K562 (cell line): ENCODE data around the gene POLR3G. TPM values are rescaled to one million over a fixed set of nuclear protein-coding genes. Genes with fewer than 3 reads are reported as not detected.
A peak's percentile ranks its signal among the peaks of the same experiment; 100 is the strongest.

Experiments used
- ATF1 ChIP-seq, 2 experiments: fragments of 450-650 bp in 1 of 2; IDR thresholded peaks; 2 replicates each; pipeline ENCODE4 v1.6.1; 2016; ENCODE audit warnings: missing compliant biosample characterization in 1 of 2, missing genetic modification characterization in 1 of 2
- CBFB ChIP-seq: sonication (generic); formaldehyde crosslinking; IDR thresholded peaks from 2 replicates; pipeline ENCODE4 v1.4.0; 2020; ENCODE audit warnings: mild to moderate bottlenecking, missing genetic modification reagents
- CHD1 ChIP-seq: fragments of 200-600 bp; sonication (generic); IDR thresholded peaks from one replicate; pipeline ENCODE4 v1.6.1; 2012; ENCODE audit warnings: mild to moderate bottlenecking, moderate library complexity, low read length, inconsistent platforms
- KDM1A ChIP-seq, 2 experiments: fragments of 450-650 bp; IDR thresholded peaks; 2 replicates each; pipeline ENCODE4 v1.6.1; 2016; ENCODE audit warnings: mild to moderate bottlenecking in 2 of 2
- KLF10 ChIP-seq: fragments of 250-450 bp; sonication (Bioruptor Pico); IDR thresholded peaks from 2 replicates; pipeline ENCODE4 v1.6.1; 2021; ENCODE audit warnings: matching md5 sums
- MCM3 ChIP-seq: fragments of 450-650 bp; IDR thresholded peaks from 2 replicates; pipeline ENCODE4 v1.6.1; 2016
- MEF2D ChIP-seq: conservative IDR thresholded peaks from 2 replicates; pipeline ENCODE4 v1.6.1; 2016; ENCODE audit warnings: low read depth, missing genetic modification characterization, missing compliant biosample characterization
- NFYB ChIP-seq: IDR thresholded peaks from 2 replicates; pipeline ENCODE4 v1.6.1; 2011; ENCODE audit warnings: mild to moderate bottlenecking, moderate library complexity; ENCODE audit not compliant: insufficient read length; ENCODE audit errors: extremely low read depth
- NR2C1 ChIP-seq, 2 experiments: fragments of 450-650 bp; IDR thresholded peaks; 2 replicates each; pipeline ENCODE4 v1.6.1; 2017; ENCODE audit warnings: mild to moderate bottlenecking in 2 of 2, antibody characterized with exemption in 1 of 2, inconsistent platforms in 1 of 2, missing compliant biosample characterization in 1 of 2, missing genetic modification characterization in 1 of 2
- PURB ChIP-seq: sonication (generic); formaldehyde crosslinking; IDR thresholded peaks from 2 replicates; pipeline ENCODE4 v1.9.0; 2021; ENCODE audit warnings: low read depth, mild to moderate bottlenecking, missing genetic modification reagents
- SAP30 ChIP-seq: fragments of 200-600 bp; sonication (generic); IDR thresholded peaks from 2 replicates; pipeline ENCODE4 v1.6.1; 2012; ENCODE audit warnings: borderline replicate concordance, low read depth, mild to moderate bottlenecking, moderate library complexity, low read length, control low read depth, inconsistent platforms; ENCODE audit not compliant: insufficient read depth, poor library complexity, severe bottlenecking
- SMAD2 ChIP-seq: fragments of 150-350 bp; IDR thresholded peaks from 2 replicates; pipeline ENCODE4 v1.6.1; 2014; ENCODE audit warnings: low read depth, mild to moderate bottlenecking, low read length
- SMAD4 ChIP-seq: fragments of 250-450 bp; sonication (Bioruptor Pico); conservative IDR thresholded peaks from 2 replicates; pipeline ENCODE4 v1.8.0; 2021; ENCODE audit warnings: inconsistent platforms, mild to moderate bottlenecking, moderate library complexity
- STAG1 ChIP-seq: sonication (generic); formaldehyde crosslinking; IDR thresholded peaks from 2 replicates; pipeline ENCODE4 v1.5.0; 2020; ENCODE audit warnings: missing genetic modification reagents, borderline replicate concordance
- TCF3 ChIP-seq: sonication (generic); formaldehyde crosslinking; IDR thresholded peaks from 2 replicates; pipeline ENCODE4 v1.4.0; 2020; ENCODE audit warnings: mild to moderate bottlenecking, missing genetic modification reagents
- ZFX ChIP-seq: sonication (generic); formaldehyde crosslinking; IDR thresholded peaks from 2 replicates; pipeline ENCODE4 v1.8.0; 2022; ENCODE audit warnings: mild to moderate bottlenecking, missing genetic modification reagents, moderate library complexity
- ZNF124 ChIP-seq: sonication (generic); formaldehyde crosslinking; IDR thresholded peaks from 2 replicates; pipeline ENCODE4 v1.8.1; 2022; ENCODE audit warnings: missing genetic modification reagents
- ZNF224 ChIP-seq: sonication (generic); formaldehyde crosslinking; IDR thresholded peaks from 2 replicates; pipeline ENCODE4 v1.8.0; 2022; ENCODE audit warnings: mild to moderate bottlenecking, missing genetic modification reagents
- ZNF263 ChIP-seq: sonication (generic); formaldehyde crosslinking; IDR thresholded peaks from 2 replicates; pipeline ENCODE4 v1.8.0; 2022; ENCODE audit warnings: mild to moderate bottlenecking, missing genetic modification reagents, borderline replicate concordance
- ZNF282 ChIP-seq: sonication (generic); formaldehyde crosslinking; IDR thresholded peaks from 2 replicates; pipeline ENCODE4 v1.8.1; 2023; ENCODE audit warnings: missing genetic modification reagents
- polyA plus RNA-seq, 8 experiments: library from polyadenylated mRNA; depleted of rRNA in 4 of 8; stranded (reverse) in 5 of 8; unstranded in 3 of 8; fragments of >200 nt; fragmentation: Nextera tagmentation in 2 of 8; fragmentation: Illumina TruSeq in 1 of 8; extraction: Ambion mirVana in 2 of 8; extraction: Trizol in 1 of 8; gene quantifications; 2 replicates each; pipeline versions ENCODE4 v1.2.1 to v1.2.3, GENCODE V29; 2011 to 2014; ENCODE audit warnings: inconsistent platforms in 1 of 8, missing spikeins in 1 of 8
- total RNA-seq, 7 experiments: library from RNA; depleted of rRNA in 6 of 7; stranded (reverse); fragments of >200 nt in 6 of 7; fragmentation: Illumina TruSeq in 2 of 7; extraction: Trizol in 2 of 7; gene quantifications; 2 replicates each; pipeline versions ENCODE4 v1.2.1 to v1.2.3, GENCODE V29; 2011 to 2021; ENCODE audit warnings: low replicate concordance in 1 of 7
- TF ChIP-seq, protein P1 (sequence below): fragments of 450-650 bp; IDR thresholded peaks from 2 replicates; pipeline ENCODE4 v1.6.1; 2017; ENCODE audit warnings: antibody characterized with exemption
- TF ChIP-seq, protein P2 (sequence below), 2 experiments: fragments of 450-650 bp; IDR thresholded peaks; 2 replicates each; pipeline ENCODE4 v1.6.1; 2016
- TF ChIP-seq, protein P3 (sequence below): fragments of 250-450 bp; sonication (Bioruptor Pico); IDR thresholded peaks from 2 replicates; pipeline ENCODE4 v1.5.0; 2020; ENCODE audit warnings: mild to moderate bottlenecking, borderline replicate concordance

Gene POLR3G
- total and polyA plus RNA-seq, 9 of the 15 experiments (the other 6 are each of a cell fraction or from before 2014, with no cell fraction given): 39.0 to 111 (median 59.0) TPM

DNA sequence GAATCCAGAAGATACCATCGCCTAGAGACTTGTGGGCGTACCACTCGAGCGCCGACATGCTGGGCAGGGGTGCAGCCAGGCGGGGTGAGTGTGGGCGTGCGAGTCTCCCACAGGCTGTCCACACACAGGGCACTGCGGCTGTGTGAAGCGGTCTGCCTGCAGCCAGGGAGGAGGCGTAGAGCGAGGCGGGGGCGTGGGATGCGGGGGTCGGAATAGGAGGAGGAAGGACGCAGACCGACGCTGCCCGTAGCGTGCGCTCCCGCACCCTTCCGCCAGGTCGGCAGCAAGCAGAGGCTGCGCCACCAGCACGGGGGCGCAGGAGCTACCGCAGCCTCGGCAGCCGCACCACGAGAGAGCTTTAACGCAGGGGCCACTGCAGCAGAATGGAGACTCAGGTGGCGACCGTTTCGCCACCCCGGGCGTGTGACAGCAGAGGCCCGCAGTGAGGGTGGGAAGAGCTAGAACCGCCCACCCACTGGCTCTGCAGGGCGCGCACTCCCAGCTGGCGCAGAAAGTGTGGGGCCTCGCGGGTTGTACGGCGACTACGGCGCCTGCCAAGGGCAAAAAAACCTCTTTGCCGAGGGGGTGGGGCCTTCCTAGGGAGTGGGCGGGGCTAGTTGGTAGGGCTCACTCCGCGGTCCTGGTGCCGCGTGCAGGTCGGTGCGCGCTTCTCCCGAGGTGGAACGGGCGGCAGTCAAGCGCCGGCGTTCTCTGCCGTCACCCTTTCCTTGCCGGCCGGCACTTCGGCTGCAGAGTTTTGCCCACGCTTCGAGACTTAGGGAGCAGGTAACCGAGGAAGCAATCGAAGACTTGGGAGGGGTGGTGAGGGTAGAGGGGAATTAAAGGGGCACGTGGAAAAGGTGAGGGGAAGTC, at the start of gene POLR3G, which contains the start of gene MBLAC2 (continued):
- TF ChIP-seq KDM1A (IDR thresholded peaks at IDR 0.05) (no peak), PURB (no peak), NFYB (no peak), CHD1 (peak; percentile 41), SAP30 (peak; percentile 56), ZNF263 (CRISPR knock-in tag) (no peak; the same call in 1 of the 2 replicates), NR2C1 (IDR thresholded peaks at IDR 0.05) (no peak), NR2C1 (tag; IDR thresholded peaks at IDR 0.05) (no peak), CBFB (no peak), ATF1 (CRISPR knock-in tag; IDR thresholded peaks at IDR 0.05) (no peak), ATF1 (tag; IDR thresholded peaks at IDR 0.05) (peak; percentile 81), MCM3 (no peak), STAG1 (CRISPR knock-in tag) (no peak; the same call in 1 of the 2 replicates), ZFX (CRISPR knock-in tag) (peak; percentile 78), KLF10 (CRISPR knock-in tag) (no peak), TCF3 (no peak; the same call in 1 of the 2 replicates), ZNF124 (CRISPR knock-in tag) (no peak), SMAD4 (CRISPR knock-in tag) (no peak; the same call in 1 of the 2 replicates), ZNF224 (CRISPR knock-in tag) (no peak; the same call in 1 of the 2 replicates), ZNF282 (no peak; the same call in 1 of the 2 replicates), SMAD2 (no peak), MEF2D (tag) (no peak)
- TF ChIP-seq, protein P1, sequence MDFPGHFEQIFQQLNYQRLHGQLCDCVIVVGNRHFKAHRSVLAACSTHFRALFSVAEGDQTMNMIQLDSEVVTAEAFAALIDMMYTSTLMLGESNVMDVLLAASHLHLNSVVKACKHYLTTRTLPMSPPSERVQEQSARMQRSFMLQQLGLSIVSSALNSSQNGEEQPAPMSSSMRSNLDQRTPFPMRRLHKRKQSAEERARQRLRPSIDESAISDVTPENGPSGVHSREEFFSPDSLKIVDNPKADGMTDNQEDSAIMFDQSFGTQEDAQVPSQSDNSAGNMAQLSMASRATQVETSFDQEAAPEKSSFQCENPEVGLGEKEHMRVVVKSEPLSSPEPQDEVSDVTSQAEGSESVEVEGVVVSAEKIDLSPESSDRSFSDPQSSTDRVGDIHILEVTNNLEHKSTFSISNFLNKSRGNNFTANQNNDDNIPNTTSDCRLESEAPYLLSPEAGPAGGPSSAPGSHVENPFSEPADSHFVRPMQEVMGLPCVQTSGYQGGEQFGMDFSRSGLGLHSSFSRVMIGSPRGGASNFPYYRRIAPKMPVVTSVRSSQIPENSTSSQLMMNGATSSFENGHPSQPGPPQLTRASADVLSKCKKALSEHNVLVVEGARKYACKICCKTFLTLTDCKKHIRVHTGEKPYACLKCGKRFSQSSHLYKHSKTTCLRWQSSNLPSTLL: no peak
- TF ChIP-seq, protein P2, sequence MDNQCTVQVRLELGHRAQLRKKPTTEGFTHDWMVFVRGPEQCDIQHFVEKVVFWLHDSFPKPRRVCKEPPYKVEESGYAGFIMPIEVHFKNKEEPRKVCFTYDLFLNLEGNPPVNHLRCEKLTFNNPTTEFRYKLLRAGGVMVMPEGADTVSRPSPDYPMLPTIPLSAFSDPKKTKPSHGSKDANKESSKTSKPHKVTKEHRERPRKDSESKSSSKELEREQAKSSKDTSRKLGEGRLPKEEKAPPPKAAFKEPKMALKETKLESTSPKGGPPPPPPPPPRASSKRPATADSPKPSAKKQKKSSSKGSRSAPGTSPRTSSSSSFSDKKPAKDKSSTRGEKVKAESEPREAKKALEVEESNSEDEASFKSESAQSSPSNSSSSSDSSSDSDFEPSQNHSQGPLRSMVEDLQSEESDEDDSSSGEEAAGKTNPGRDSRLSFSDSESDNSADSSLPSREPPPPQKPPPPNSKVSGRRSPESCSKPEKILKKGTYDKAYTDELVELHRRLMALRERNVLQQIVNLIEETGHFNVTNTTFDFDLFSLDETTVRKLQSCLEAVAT (IDR thresholded peaks at IDR 0.05): no peak
- TF ChIP-seq, protein P3, sequence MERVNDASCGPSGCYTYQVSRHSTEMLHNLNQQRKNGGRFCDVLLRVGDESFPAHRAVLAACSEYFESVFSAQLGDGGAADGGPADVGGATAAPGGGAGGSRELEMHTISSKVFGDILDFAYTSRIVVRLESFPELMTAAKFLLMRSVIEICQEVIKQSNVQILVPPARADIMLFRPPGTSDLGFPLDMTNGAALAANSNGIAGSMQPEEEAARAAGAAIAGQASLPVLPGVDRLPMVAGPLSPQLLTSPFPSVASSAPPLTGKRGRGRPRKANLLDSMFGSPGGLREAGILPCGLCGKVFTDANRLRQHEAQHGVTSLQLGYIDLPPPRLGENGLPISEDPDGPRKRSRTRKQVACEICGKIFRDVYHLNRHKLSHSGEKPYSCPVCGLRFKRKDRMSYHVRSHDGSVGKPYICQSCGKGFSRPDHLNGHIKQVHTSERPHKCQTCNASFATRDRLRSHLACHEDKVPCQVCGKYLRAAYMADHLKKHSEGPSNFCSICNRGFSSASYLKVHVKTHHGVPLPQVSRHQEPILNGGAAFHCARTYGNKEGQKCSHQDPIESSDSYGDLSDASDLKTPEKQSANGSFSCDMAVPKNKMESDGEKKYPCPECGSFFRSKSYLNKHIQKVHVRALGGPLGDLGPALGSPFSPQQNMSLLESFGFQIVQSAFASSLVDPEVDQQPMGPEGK (CRISPR knock-in tag): no peak
